ENCODE data around the gene KCTD15. TPM values are rescaled to one million over a fixed set of nuclear protein-coding genes. Genes with fewer than 3 reads are reported as not detected.

KCTD15 gene
- total and polyA plus RNA-seq, 4 donors, result 13.8 to 42.7 (median 30.5) TPM

DNA sequence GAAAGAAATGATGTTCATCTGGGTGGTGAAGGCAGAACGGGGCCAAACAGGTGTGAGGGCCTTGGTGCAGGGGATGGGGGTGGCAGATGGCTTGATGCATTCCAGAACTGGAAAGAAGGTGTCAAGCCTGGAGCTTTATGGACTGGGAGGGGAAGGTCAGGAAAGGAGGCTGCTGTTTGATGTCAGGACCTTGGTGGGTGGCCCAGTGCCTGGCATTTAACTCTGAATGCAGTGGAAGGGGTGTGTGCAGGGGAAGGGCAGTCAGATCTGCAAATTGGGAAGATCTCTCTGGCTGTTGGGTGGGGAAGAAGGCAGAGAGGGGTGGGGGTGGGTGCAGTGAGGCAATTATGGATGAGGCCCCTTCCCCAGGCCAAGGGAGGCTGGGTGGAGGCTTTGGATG, 11.7 kb downstream of the KCTD15 start:
- Histone ChIP-seq H3K9ac (ENCODE audit: insufficient read depth in 1 of 2, low read length in 2 of 2) (no peak overlapping the region), H3K4me1 (ENCODE audit: control insufficient read depth in 5 of 5, insufficient read depth in 5 of 5, low read length in 5 of 5) (peaks cover 0 to 7% (median 0%) of the 10 kb centered on the region in 5 donors), H3K27ac (ENCODE audit: low read depth in 1 of 2, low read length in 1 of 2) (no peak overlapping the region), H3K9me3 (ENCODE audit: control insufficient read depth in 4 of 4, insufficient read depth in 3 of 4, low read length in 3 of 4) (no peaks in the 10 kb centered on the region), H3K36me3 (ENCODE audit: control insufficient read depth in 4 of 4, insufficient read depth in 4 of 4, low read length in 4 of 4) (peaks cover 0 to 52% (median 31%) of the 10 kb centered on the region in 4 donors), H3K4me3 (no peak overlapping the region), H3K27me3 (ENCODE audit: control insufficient read depth in 3 of 3, insufficient read depth in 3 of 3, low read length in 2 of 3) (no peaks in the 10 kb centered on the region)
- DNase-seq, result no peak
- no peak for ATAC-seq (ENCODE audit: insufficient read depth, low FRiP score)
- WGBS, 2 donors, result 87 to 100% methylated on average over 1 of the region's 1 CpG
- TF ChIP-seq, protein P1, sequence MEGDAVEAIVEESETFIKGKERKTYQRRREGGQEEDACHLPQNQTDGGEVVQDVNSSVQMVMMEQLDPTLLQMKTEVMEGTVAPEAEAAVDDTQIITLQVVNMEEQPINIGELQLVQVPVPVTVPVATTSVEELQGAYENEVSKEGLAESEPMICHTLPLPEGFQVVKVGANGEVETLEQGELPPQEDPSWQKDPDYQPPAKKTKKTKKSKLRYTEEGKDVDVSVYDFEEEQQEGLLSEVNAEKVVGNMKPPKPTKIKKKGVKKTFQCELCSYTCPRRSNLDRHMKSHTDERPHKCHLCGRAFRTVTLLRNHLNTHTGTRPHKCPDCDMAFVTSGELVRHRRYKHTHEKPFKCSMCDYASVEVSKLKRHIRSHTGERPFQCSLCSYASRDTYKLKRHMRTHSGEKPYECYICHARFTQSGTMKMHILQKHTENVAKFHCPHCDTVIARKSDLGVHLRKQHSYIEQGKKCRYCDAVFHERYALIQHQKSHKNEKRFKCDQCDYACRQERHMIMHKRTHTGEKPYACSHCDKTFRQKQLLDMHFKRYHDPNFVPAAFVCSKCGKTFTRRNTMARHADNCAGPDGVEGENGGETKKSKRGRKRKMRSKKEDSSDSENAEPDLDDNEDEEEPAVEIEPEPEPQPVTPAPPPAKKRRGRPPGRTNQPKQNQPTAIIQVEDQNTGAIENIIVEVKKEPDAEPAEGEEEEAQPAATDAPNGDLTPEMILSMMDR (IDR thresholded peaks at IDR 0.05; ENCODE audit: control extremely low read depth, extremely low read depth), result no peak

DNA sequence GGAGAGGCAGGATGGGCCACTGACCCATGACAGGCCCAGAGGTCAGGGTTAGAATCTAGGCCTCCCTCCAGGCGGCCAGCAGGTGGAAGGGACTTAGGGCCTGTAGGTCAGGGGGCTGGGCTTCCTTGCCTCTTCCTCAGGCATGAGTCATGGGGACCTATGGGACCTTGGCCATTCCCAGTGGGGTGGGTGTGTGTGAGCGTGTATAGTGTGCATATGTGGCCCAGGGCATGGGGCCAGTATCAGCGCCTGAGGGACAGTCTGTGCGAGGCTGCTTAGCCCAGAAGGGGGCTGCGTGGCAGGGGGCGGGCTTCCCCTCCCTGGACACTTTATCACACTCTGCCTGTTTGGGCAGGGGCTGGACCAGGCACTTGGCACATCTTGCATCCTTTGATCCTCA, 13.3 kb downstream of the KCTD15 start:
- TF ChIP-seq, protein P1 (IDR thresholded peaks at IDR 0.05; ENCODE audit: control extremely low read depth, extremely low read depth), result no peak
- no peak overlapping the region for H3K9ac ChIP-seq (ENCODE audit: insufficient read depth in 1 of 2, low read length in 2 of 2)
- H3K4me3 ChIP-seq, result no peak overlapping the region
- no peaks in the 10 kb centered on the region for H3K27me3 ChIP-seq (ENCODE audit: control insufficient read depth in 3 of 3, insufficient read depth in 3 of 3, low read length in 2 of 3)
- peaks cover 0 to 10% (median 5%) of the 10 kb centered on the region in 5 donors for H3K4me1 ChIP-seq (ENCODE audit: control insufficient read depth in 5 of 5, insufficient read depth in 5 of 5, low read length in 5 of 5)
- H3K27ac ChIP-seq (ENCODE audit: low read depth in 1 of 2, low read length in 1 of 2), result no peak overlapping the region
- 92 to 93% methylated on average over 6 of the region's 6 CpGs for WGBS, 2 donors
- no peaks in the 10 kb centered on the region for H3K9me3 ChIP-seq (ENCODE audit: control insufficient read depth in 4 of 4, insufficient read depth in 3 of 4, low read length in 3 of 4)
- ATAC-seq (ENCODE audit: insufficient read depth, low FRiP score), result no peak
- H3K36me3 ChIP-seq (ENCODE audit: control insufficient read depth in 4 of 4, insufficient read depth in 4 of 4, low read length in 4 of 4), result peaks cover 0 to 47% (median 23%) of the 10 kb centered on the region in 4 donors
- DNase-seq, result no peak

DNA sequence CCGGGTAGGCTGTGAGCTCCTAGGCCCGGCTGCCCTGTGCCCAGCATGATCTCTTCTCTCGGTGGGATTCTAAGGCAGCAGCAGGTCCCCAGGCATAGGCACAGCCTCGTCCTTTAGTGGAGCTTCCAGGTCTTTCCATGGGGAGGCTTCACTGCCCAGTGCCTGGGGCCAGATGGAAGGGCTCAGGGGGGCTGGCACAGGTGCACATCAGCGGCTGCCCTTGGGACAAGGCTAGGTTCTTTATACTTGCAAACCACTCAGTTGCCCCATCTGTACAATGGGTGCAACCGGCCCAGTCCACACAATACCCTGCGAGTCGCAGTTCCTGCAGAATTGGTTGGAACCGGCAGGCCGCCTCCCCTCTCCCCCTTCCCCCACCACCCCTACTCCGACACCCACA, 14.2 kb downstream of the KCTD15 start:
- Histone ChIP-seq H3K9ac (ENCODE audit: insufficient read depth in 1 of 2, low read length in 2 of 2) (no peak overlapping the region), H3K9me3 (ENCODE audit: control insufficient read depth in 4 of 4, insufficient read depth in 3 of 4, low read length in 3 of 4) (no peaks in the 10 kb centered on the region), H3K4me1 (ENCODE audit: control insufficient read depth in 5 of 5, insufficient read depth in 5 of 5, low read length in 5 of 5) (peaks cover 0 to 19% (median 5%) of the 10 kb centered on the region in 5 donors), H3K4me3 (no peak overlapping the region), H3K36me3 (ENCODE audit: control insufficient read depth in 4 of 4, insufficient read depth in 4 of 4, low read length in 4 of 4) (peaks cover 0 to 42% (median 19%) of the 10 kb centered on the region in 4 donors), H3K27me3 (ENCODE audit: control insufficient read depth in 3 of 3, insufficient read depth in 3 of 3, low read length in 2 of 3) (no peaks in the 10 kb centered on the region), H3K27ac (ENCODE audit: low read depth in 1 of 2, low read length in 1 of 2) (no peak overlapping the region)
- DNase-seq (no peak), ATAC-seq (ENCODE audit: insufficient read depth, low FRiP score) (no peak)
- TF ChIP-seq, protein P1 (IDR thresholded peaks at IDR 0.05; ENCODE audit: control extremely low read depth, extremely low read depth), result no peak
- WGBS, 2 donors, result 96 to 98% methylated on average over 11 of the region's 11 CpGs

DNA sequence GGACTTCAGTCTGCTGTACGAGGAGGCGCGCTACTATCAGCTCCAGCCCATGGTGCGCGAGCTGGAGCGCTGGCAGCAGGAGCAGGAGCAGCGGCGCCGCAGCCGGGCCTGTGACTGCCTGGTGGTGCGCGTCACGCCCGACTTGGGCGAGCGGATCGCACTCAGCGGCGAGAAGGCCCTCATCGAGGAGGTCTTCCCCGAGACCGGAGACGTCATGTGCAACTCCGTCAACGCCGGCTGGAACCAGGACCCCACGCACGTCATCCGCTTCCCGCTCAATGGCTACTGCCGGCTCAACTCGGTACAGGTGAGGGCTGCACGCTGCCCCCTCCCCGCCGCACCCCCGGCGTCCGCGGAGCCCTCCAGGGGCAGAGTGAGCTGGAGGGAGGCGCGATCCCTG, 14.6 kb downstream of the KCTD15 start:
- Histone ChIP-seq H3K27ac (ENCODE audit: low read depth in 1 of 2, low read length in 1 of 2) (no peak overlapping the region), H3K9ac (ENCODE audit: insufficient read depth in 1 of 2, low read length in 2 of 2) (no peak overlapping the region), H3K27me3 (ENCODE audit: control insufficient read depth in 3 of 3, insufficient read depth in 3 of 3, low read length in 2 of 3) (no peaks in the 10 kb centered on the region), H3K4me1 (ENCODE audit: control insufficient read depth in 5 of 5, insufficient read depth in 5 of 5, low read length in 5 of 5) (peaks cover 0 to 20% (median 4%) of the 10 kb centered on the region in 5 donors), H3K4me3 (no peak overlapping the region), H3K9me3 (ENCODE audit: control insufficient read depth in 4 of 4, insufficient read depth in 3 of 4, low read length in 3 of 4) (no peaks in the 10 kb centered on the region), H3K36me3 (ENCODE audit: control insufficient read depth in 4 of 4, insufficient read depth in 4 of 4, low read length in 4 of 4) (peaks cover 0 to 38% (median 17%) of the 10 kb centered on the region in 4 donors)
- WGBS, 2 donors, result 97 to 98% methylated on average over 41 of the region's 41 CpGs
- ATAC-seq (ENCODE audit: insufficient read depth, low FRiP score) (no peak), DNase-seq (no peak)
- TF ChIP-seq, protein P1 (IDR thresholded peaks at IDR 0.05; ENCODE audit: control extremely low read depth, extremely low read depth), result no peak

Data from lung (tissue), 12 donors.